ENCODE results near the gene POMGNT2.

The POMGNT2 gene

DNA sequence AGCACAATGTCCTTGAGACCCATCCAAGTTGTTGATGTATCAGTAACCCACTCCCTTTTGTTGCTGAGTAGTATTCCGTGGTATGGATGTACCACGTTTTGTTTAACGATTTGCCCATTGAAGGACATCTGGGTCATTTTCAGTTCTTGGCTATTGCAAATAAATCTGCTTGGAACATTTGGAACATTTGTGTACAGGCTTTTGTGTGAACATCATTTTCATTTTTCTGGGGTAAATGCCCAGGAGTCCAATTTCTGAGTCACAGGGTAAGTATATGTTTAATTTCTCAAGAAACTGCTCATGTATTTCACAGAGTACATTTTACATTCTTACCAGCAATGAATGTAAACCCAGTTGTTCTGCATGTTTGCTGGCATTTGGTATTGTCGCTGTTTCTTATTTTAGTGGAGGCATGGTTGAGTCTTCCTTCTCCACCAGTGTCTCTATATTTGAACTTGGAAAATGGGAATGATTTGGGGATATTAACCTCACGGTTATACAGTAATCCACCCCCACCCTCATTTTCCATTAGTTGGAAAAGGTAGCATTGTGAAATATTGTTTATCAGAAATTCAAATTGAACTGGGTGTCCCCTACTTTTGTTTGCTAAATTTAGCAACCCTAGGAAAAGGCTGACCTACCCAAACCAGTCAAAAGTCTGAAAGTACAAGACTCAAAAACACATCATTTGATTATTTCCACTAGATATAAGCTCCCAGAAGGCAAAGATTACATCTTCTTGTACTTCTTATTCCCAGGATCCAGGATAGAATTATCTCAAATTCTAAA is 30.8 kb downstream of the POMGNT2 start:
- TF ChIP-seq, protein P1, sequence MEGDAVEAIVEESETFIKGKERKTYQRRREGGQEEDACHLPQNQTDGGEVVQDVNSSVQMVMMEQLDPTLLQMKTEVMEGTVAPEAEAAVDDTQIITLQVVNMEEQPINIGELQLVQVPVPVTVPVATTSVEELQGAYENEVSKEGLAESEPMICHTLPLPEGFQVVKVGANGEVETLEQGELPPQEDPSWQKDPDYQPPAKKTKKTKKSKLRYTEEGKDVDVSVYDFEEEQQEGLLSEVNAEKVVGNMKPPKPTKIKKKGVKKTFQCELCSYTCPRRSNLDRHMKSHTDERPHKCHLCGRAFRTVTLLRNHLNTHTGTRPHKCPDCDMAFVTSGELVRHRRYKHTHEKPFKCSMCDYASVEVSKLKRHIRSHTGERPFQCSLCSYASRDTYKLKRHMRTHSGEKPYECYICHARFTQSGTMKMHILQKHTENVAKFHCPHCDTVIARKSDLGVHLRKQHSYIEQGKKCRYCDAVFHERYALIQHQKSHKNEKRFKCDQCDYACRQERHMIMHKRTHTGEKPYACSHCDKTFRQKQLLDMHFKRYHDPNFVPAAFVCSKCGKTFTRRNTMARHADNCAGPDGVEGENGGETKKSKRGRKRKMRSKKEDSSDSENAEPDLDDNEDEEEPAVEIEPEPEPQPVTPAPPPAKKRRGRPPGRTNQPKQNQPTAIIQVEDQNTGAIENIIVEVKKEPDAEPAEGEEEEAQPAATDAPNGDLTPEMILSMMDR (IDR thresholded peaks at IDR 0.05) = no peak
- H3K27ac ChIP-seq = no peak overlapping the region

DNA sequence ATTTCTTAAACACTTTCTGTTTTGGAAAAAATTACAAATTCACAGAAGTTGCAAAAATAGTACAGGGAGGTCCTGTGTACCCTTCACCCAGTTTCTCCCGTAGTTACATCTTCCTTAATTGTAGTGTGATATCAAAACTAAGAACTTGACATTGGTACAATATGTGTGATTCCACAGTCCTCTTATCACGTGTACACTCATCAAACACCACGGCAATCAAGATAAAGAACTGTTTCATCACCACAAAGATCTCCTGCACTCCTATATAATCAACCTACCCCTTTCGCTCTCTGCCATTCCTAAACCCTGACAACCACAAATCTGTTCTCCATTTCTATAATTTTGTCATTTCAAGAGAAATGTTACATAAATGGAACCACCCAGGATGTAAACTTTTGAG is 31.4 kb downstream of the POMGNT2 start:
- peaks cover 7% of the 10 kb centered on the region for H3K27me3 ChIP-seq
- H3K9me3 ChIP-seq = no peaks in the 10 kb centered on the region
- TF ChIP-seq, protein P1 (IDR thresholded peaks at IDR 0.05) = no peak
- H3K36me3 ChIP-seq = no peaks in the 10 kb centered on the region
- H3K4me1 ChIP-seq (ENCODE audit: control insufficient read depth in 1 of 2, insufficient read depth in 1 of 2, low read depth in 1 of 2, low read length in 1 of 2) = no peaks in the 10 kb centered on the region
- no peak overlapping the region for H3K4me3 ChIP-seq (ENCODE audit: low read depth in 1 of 2, low read length in 1 of 2)
- H3K27ac ChIP-seq = no peak overlapping the region

More for the DNA sequence above, 30.8 kb downstream of the POMGNT2 start:
- Histone ChIP-seq H3K4me3 (ENCODE audit: low read depth in 1 of 2, low read length in 1 of 2) (no peak overlapping the region), H3K27me3 (peaks cover 7% of the 10 kb centered on the region), H3K4me1 (ENCODE audit: control insufficient read depth in 1 of 2, insufficient read depth in 1 of 2, low read depth in 1 of 2, low read length in 1 of 2) (no peaks in the 10 kb centered on the region), H3K9me3 (no peaks in the 10 kb centered on the region), H3K36me3 (peaks cover 4% of the 10 kb centered on the region)

DNA sequence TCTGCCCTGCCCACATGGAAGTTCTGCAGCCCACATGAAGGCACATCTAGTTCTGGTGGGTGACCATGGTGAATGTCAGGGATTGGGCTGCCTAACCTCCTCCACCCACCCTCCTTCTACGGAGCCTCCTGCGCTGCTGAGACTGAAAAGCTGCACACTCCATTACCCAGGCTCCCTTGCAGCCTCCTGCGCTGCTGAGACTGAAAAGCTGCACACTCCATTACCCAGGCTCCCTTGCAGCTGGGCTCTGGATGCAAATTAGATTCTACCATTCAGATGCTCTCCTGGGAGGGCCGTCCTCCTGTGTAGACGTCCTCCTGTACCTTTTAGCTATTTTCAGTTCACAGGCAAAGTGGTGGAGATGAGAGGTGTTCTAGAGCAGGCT is 32.1 kb downstream of the POMGNT2 start:
- Histone ChIP-seq H3K4me1 (ENCODE audit: control insufficient read depth in 1 of 2, insufficient read depth in 1 of 2, low read depth in 1 of 2, low read length in 1 of 2) (no peaks in the 10 kb centered on the region), H3K9me3 (no peaks in the 10 kb centered on the region), H3K27me3 (peaks cover 7% of the 10 kb centered on the region), H3K4me3 (ENCODE audit: low read depth in 1 of 2, low read length in 1 of 2) (no peak overlapping the region), H3K36me3 (no peaks in the 10 kb centered on the region), H3K27ac (no peak overlapping the region)
- TF ChIP-seq, protein P1 (IDR thresholded peaks at IDR 0.05) = no peak

DNA sequence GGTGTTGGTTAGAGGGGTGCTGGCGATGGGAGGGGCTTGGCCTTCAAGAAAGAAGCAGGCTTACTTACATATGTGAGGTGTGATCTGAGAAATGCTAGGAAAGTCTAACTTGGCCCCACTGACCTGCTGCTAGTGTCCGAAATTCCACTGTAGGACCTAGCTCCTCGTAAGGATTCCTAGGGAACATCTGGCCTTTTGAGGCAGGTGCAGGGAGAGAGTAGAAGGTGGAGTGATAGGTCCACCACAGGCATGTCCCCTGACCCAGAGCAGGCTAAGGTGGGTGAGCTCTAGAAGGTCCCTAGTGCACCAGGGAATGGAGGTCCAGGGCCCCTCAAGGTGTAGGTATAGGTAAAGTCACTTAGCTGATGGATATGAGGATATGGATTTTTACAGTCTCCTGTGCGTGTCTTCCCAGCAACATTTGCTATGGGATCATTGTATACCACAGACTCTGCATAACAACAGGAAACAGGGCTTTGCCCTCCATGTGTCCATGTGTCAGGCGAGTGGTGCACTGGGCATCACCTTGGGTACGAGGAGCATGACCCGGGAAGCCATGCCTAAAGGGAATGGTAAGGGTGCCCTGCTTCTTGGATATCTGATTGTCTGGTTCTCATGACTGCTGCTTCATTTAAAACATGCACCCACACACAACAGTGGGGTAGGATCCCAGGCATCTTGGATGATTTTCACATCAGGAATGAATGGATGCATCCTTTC is 32.6 kb downstream of the POMGNT2 start:
- TF ChIP-seq, protein P1 (IDR thresholded peaks at IDR 0.05) = no peak
- H3K36me3 ChIP-seq = no peaks in the 10 kb centered on the region
- H3K27me3 ChIP-seq = peaks cover 7% of the 10 kb centered on the region
- no peak overlapping the region for H3K4me3 ChIP-seq (ENCODE audit: low read depth in 1 of 2, low read length in 1 of 2)
- H3K27ac ChIP-seq = no peak overlapping the region
- no peaks in the 10 kb centered on the region for H3K9me3 ChIP-seq
- H3K4me1 ChIP-seq (ENCODE audit: control insufficient read depth in 1 of 2, insufficient read depth in 1 of 2, low read depth in 1 of 2, low read length in 1 of 2) = no peaks in the 10 kb centered on the region

DNA sequence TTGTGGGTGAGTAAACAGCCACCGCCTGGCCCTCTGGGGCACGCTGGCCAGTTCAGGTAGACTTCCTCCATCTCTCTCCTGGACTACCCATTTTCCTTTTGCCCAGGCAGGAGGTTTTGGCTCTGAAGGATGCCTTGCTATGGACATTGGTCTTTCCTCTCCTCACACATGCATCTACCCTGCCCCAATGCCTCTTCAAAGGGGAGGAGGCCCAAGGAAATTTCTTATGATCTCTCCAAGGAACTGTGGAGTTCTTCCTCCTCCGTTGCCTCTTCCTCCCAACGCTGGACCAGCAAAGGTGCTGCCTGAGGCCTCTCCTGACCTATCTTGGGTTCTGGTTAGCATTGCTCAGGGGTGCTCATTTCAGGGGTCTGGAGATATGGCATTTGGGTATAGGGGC is 33.5 kb downstream of the POMGNT2 start:
- Histone ChIP-seq H3K4me1 (ENCODE audit: control insufficient read depth in 1 of 2, insufficient read depth in 1 of 2, low read depth in 1 of 2, low read length in 1 of 2) (no peaks in the 10 kb centered on the region), H3K9me3 (no peaks in the 10 kb centered on the region), H3K27me3 (peaks cover 7% of the 10 kb centered on the region), H3K36me3 (no peaks in the 10 kb centered on the region), H3K4me3 (ENCODE audit: low read depth in 1 of 2, low read length in 1 of 2) (no peak overlapping the region), H3K27ac (no peak overlapping the region)
- TF ChIP-seq, protein P1 (IDR thresholded peaks at IDR 0.05) = no peak

All from neutrophil (primary cell).